H9 (cell line): ENCODE measurements around the gene EPS15. TPM values are rescaled to one million over a fixed set of nuclear protein-coding genes. Genes with fewer than 3 reads are reported as not detected.

Experiments
- DNase-seq: peaks from one replicate; pipeline ENCODE4 v3.0.0-alpha.2; 2017
- H2AFZ ChIP-seq: one replicate; pipeline ENCODE4 v1.6.1; 2013; ENCODE audit warnings: mild to moderate bottlenecking, low read length, control low read depth, moderate library complexity
- H2AK5ac ChIP-seq: 2 replicates; pipeline ENCODE4 v1.6.1; 2013; ENCODE audit warnings: low read length, control low read depth, mixed read lengths; ENCODE audit not compliant: insufficient read length
- H2BK120ac ChIP-seq: one replicate; pipeline ENCODE4 v1.6.1; 2013; ENCODE audit warnings: low read depth, mild to moderate bottlenecking, low read length, control low read depth, inconsistent platforms; ENCODE audit not compliant: poor library complexity, severe bottlenecking
- H2BK12ac ChIP-seq: 2 replicates; pipeline ENCODE4 v1.6.1; 2013; ENCODE audit warnings: low read length, control low read depth, mixed read lengths, low read depth; ENCODE audit not compliant: insufficient read length
- H2BK15ac ChIP-seq: 2 replicates; pipeline ENCODE4 v1.6.1; 2013; ENCODE audit warnings: low read depth, low read length, control low read depth
- H2BK20ac ChIP-seq: one replicate; pipeline ENCODE4 v1.6.1; 2013; ENCODE audit warnings: low read depth, mild to moderate bottlenecking, low read length, control low read depth, inconsistent platforms; ENCODE audit not compliant: poor library complexity, severe bottlenecking
- H2BK5ac ChIP-seq: 2 replicates; pipeline ENCODE4 v1.6.1; 2013; ENCODE audit warnings: low read length, control low read depth, mixed read lengths; ENCODE audit not compliant: insufficient read length
- H3K14ac ChIP-seq: 2 replicates; pipeline ENCODE4 v1.6.1; 2013; ENCODE audit warnings: low read length, control low read depth; ENCODE audit not compliant: insufficient read depth
- H3K18ac ChIP-seq: 2 replicates; pipeline ENCODE4 v1.6.1; 2013; ENCODE audit warnings: low read depth, mild to moderate bottlenecking, mixed read lengths, low read length, control low read depth; ENCODE audit not compliant: insufficient read length
- H3K23ac ChIP-seq: 2 replicates; pipeline ENCODE4 v1.6.1; 2013; ENCODE audit warnings: low read length, control low read depth, mixed read lengths, low read depth; ENCODE audit not compliant: insufficient read length
- H3K23me2 ChIP-seq: 2 replicates; pipeline ENCODE4 v1.6.1; 2013; ENCODE audit warnings: low read depth, mild to moderate bottlenecking, mixed read lengths, low read length, control low read depth; ENCODE audit not compliant: insufficient read length, poor library complexity, severe bottlenecking
- H3K27ac ChIP-seq: 2 replicates; pipeline ENCODE4 v1.5.1; 2013; ENCODE audit warnings: low read length, control low read depth, mixed read lengths, low read depth; ENCODE audit not compliant: insufficient read length
- H3K27me3 ChIP-seq: 2 replicates; pipeline ENCODE4 v1.6.1; 2013; ENCODE audit warnings: low read length, control low read depth, inconsistent platforms; ENCODE audit not compliant: insufficient read depth
- H3K4ac ChIP-seq: 2 replicates; pipeline ENCODE4 v1.6.1; 2013; ENCODE audit warnings: low read depth, mild to moderate bottlenecking, control low read depth, inconsistent platforms, low read length, moderate library complexity
- H3K4me1 ChIP-seq: 2 replicates; pipeline ENCODE4 v1.6.1; 2013; ENCODE audit warnings: low read length, control low read depth, inconsistent platforms; ENCODE audit not compliant: insufficient read depth
- H3K4me2 ChIP-seq: 2 replicates; pipeline ENCODE4 v1.6.1; 2013; ENCODE audit warnings: low read length, control low read depth, mixed read lengths; ENCODE audit not compliant: insufficient read length, insufficient read depth
- H3K56ac ChIP-seq: 2 replicates; pipeline ENCODE4 v1.6.1; 2013; ENCODE audit warnings: low read depth, mild to moderate bottlenecking, mixed read lengths, low read length, control low read depth; ENCODE audit not compliant: insufficient read length
- H3K79me1 ChIP-seq: 2 replicates; pipeline ENCODE4 v1.6.1; 2013; ENCODE audit warnings: low read depth, mild to moderate bottlenecking, moderate library complexity, low read length, control low read depth, inconsistent platforms; ENCODE audit not compliant: insufficient read depth, poor library complexity, severe bottlenecking
- H3K79me2 ChIP-seq: 2 replicates; pipeline ENCODE4 v1.6.1; 2013; ENCODE audit warnings: low read length, control low read depth, inconsistent platforms; ENCODE audit not compliant: insufficient read depth
- H3K9ac ChIP-seq: 2 replicates; pipeline ENCODE4 v1.6.1; 2013; ENCODE audit warnings: low read length, control low read depth, mixed read lengths; ENCODE audit not compliant: insufficient read length; ENCODE audit errors: extremely low read depth
- H3K9me3 ChIP-seq: one replicate; pipeline ENCODE4 v1.6.1; 2013; ENCODE audit warnings: low read depth, low read length, inconsistent platforms; ENCODE audit not compliant: control insufficient read depth
- H3T11ph ChIP-seq: one replicate; pipeline ENCODE4 v1.6.1; 2013; ENCODE audit warnings: mild to moderate bottlenecking, low read length, control low read depth, inconsistent platforms
- H4K20me1 ChIP-seq: one replicate; pipeline ENCODE4 v1.6.1; 2013; ENCODE audit not compliant: control insufficient read depth, insufficient read length, insufficient read depth
- H4K5ac ChIP-seq: 2 replicates; pipeline ENCODE4 v1.6.1; 2013; ENCODE audit warnings: low read depth, mild to moderate bottlenecking, mixed read lengths, low read length, control low read depth; ENCODE audit not compliant: insufficient read length
- H4K8ac ChIP-seq: replicated peaks from 2 replicates; pipeline ENCODE4 v1.6.1; 2013; ENCODE audit warnings: low read length, control low read depth, mixed read lengths, low read depth; ENCODE audit not compliant: insufficient read length
- H4K91ac ChIP-seq: 2 replicates; pipeline ENCODE4 v1.6.1; 2013; ENCODE audit warnings: low read depth, mild to moderate bottlenecking, moderate library complexity, mixed read lengths, low read length, control low read depth; ENCODE audit not compliant: insufficient read length
- H3K27ac Mint-ChIP-seq, 3 experiments: 2 replicates in 2 of 3; 3 replicates in 1 of 3; pipeline ENCODE4 v1.8.0; 2020 to 2021; ENCODE audit warnings: mixed read lengths in 3 of 3, mild to moderate bottlenecking in 1 of 3, moderate library complexity in 1 of 3
- H3K27me3 Mint-ChIP-seq: 2 replicates; pipeline ENCODE4 v1.8.0; 2021; ENCODE audit warnings: low read depth, mild to moderate bottlenecking, moderate library complexity, mixed read lengths
- H3K36me3 Mint-ChIP-seq, 3 experiments: 2 replicates in 2 of 3; 3 replicates in 1 of 3; pipeline ENCODE4 v1.8.0; 2020 to 2021; ENCODE audit warnings: low read depth in 3 of 3, mixed read lengths in 3 of 3; ENCODE audit not compliant: insufficient read depth in 1 of 3
- H3K4me1 Mint-ChIP-seq, 2 experiments: 2 replicates each; pipeline ENCODE4 v1.8.0; 2020; ENCODE audit warnings: mixed read lengths in 2 of 2
- H3K4me3 Mint-ChIP-seq, 2 experiments: 2 replicates in 1 of 2; 3 replicates in 1 of 2; pipeline ENCODE4 v1.8.0; 2020 to 2021; ENCODE audit warnings: mild to moderate bottlenecking in 2 of 2, mixed read lengths in 2 of 2, moderate library complexity in 1 of 2
- H3K9me3 Mint-ChIP-seq, 2 experiments: 2 replicates in 1 of 2; 3 replicates in 1 of 2; pipeline ENCODE4 v1.8.0; 2020; ENCODE audit warnings: mild to moderate bottlenecking in 2 of 2, mixed read lengths in 2 of 2, moderate library complexity in 1 of 2
- WGBS: extraction: QIAGEN DNeasy Blood & Tissue Kit; methylation state at CpG from one replicate; pipeline ENCODE4 v1.1.7; 2013; ENCODE audit warnings: missing lambda C conversion rate, low lambda C conversion rate, mixed read lengths; ENCODE audit not compliant: insufficient read length; ENCODE audit errors: extremely low coverage; 5-methylcytosine and 5-hydroxymethylcytosine counted together
- total RNA-seq: library from RNA; stranded (reverse); gene quantifications from 2 replicates; pipeline ENCODE4 v1.2.1, GENCODE V29; 2021
- TF ChIP-seq, protein P1 (sequence below): fragments of 200-600 bp; sonication (generic); conservative IDR thresholded peaks from 3 replicates; pipeline ENCODE4 v1.8.0; 2021; ENCODE audit warnings: antibody characterized with exemption, mild to moderate bottlenecking

The EPS15 gene
- total RNA-seq, 1 experiment from 2014 or later, result 44.1 TPM

DNA sequence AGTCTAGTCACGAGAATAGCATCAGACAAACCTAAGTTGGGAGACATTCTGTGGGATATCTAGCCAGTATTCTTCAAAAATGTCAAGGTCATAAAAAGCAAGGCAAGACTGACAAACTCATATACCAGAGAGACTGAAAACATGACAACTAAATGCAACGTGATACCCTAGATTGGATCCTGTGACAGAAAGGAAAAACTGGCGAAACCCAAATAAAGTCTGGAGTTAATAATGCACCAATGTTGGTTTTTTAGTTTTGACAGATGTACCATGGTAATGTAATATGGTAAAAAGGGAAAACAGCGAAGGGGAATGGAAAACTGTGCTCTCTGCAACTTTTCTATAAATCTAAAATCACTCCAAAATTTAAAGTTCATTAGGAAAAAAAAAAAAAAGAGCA lies 64.5 kb downstream of the EPS15 start:
- Histone ChIP-seq H3K9ac (no peak overlapping the region), H3K14ac (no peak overlapping the region), H3K18ac (no peak overlapping the region), H3T11ph (no peak overlapping the region), H2BK5ac (no peak overlapping the region), H3K23me2 (no peaks in the 10 kb centered on the region), H3K23ac (no peak overlapping the region), H2AK5ac (no peak overlapping the region), H2BK20ac (no peak overlapping the region), H3K27me3 (no peaks in the 10 kb centered on the region), H4K91ac (no peak overlapping the region), H3K4ac (no peak overlapping the region), H4K5ac (no peak overlapping the region), H3K4me1 (no peaks in the 10 kb centered on the region), H2BK120ac (no peak overlapping the region), H2AFZ (no peak overlapping the region), H3K79me2 (no peaks in the 10 kb centered on the region), H2BK15ac (no peak overlapping the region), H2BK12ac (no peak overlapping the region), H3K56ac (no peak overlapping the region), H3K9me3 (no peaks in the 10 kb centered on the region), H3K4me2 (no peak overlapping the region), H3K79me1 (no peaks in the 10 kb centered on the region), H4K8ac (no peak overlapping the region), H3K27ac (no peak overlapping the region), H4K20me1 (no peaks in the 10 kb centered on the region)
- peaks cover 0 to 11% (median 4%) of the 10 kb centered on the region in 3 experiments; a peak in 5 of 7 replicates for H3K36me3 Mint-ChIP-seq
- H3K27ac Mint-ChIP-seq, result no peak overlapping the region
- H3K4me1 Mint-ChIP-seq, result no peaks in the 10 kb centered on the region
- H3K27me3 Mint-ChIP-seq, result no peaks in the 10 kb centered on the region
- no CpG with 5 or more reads among the region's 4 CpGs for WGBS
- no peak overlapping the region for H3K4me3 Mint-ChIP-seq
- TF ChIP-seq, protein P1, sequence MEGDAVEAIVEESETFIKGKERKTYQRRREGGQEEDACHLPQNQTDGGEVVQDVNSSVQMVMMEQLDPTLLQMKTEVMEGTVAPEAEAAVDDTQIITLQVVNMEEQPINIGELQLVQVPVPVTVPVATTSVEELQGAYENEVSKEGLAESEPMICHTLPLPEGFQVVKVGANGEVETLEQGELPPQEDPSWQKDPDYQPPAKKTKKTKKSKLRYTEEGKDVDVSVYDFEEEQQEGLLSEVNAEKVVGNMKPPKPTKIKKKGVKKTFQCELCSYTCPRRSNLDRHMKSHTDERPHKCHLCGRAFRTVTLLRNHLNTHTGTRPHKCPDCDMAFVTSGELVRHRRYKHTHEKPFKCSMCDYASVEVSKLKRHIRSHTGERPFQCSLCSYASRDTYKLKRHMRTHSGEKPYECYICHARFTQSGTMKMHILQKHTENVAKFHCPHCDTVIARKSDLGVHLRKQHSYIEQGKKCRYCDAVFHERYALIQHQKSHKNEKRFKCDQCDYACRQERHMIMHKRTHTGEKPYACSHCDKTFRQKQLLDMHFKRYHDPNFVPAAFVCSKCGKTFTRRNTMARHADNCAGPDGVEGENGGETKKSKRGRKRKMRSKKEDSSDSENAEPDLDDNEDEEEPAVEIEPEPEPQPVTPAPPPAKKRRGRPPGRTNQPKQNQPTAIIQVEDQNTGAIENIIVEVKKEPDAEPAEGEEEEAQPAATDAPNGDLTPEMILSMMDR, result no peak
- DNase-seq, result no peak
- no peaks in the 10 kb centered on the region for H3K9me3 Mint-ChIP-seq
